ENCODE measurements around the gene TNXB.
A peak's percentile ranks its signal among the peaks of the same experiment; 100 is the strongest.
"Not testable (repeated sequence)": the region's sequence is repeated elsewhere in the genome, so short reads cannot be mapped to it uniquely, and the experiment has no call there.

The TNXB gene

GRCh38 chr6:32112431-32112980 lies 3.4 kb upstream of the TNXB start:
- DNase-seq (ENCODE audit: low spot score) = no peak

GRCh38 chr6:32111424-32112066 lies 2.4 kb upstream of the TNXB start:
- no peak for DNase-seq (ENCODE audit: low spot score)

- DNase-seq (ENCODE audit: low spot score) = no peak
Observed at GRCh38 chr6:32110632-32111031, 1.5 kb upstream of the TNXB start.

GRCh38 chr6:32109765-32110160 lies 625 bp upstream of the TNXB start:
- DNase-seq (ENCODE audit: low spot score) = no peak

- no peak for DNase-seq (ENCODE audit: low spot score)
Observed at GRCh38 chr6:32108727-32109113, 418 bp downstream of the TNXB start.

- DNase-seq (ENCODE audit: low spot score) = no peak
Observed at GRCh38 chr6:32108094-32108627, 977 bp downstream of the TNXB start.

GRCh38 chr6:32107406-32107805 lies 1.7 kb downstream of the TNXB start:
- no peak for DNase-seq (ENCODE audit: low spot score)

- DNase-seq (ENCODE audit: low spot score) = no peak
Observed at GRCh38 chr6:32105433-32105832, 3.7 kb downstream of the TNXB start.

GRCh38 chr6:32102255-32102654 lies 6.9 kb downstream of the TNXB start:
- DNase-seq (ENCODE audit: low spot score) = no peak

- not testable (repeated sequence) for DNase-seq (ENCODE audit: low spot score)
Observed at GRCh38 chr6:32100251-32100650, 8.9 kb downstream of the TNXB start.

GRCh38 chr6:32097364-32097763 lies 11.8 kb downstream of the TNXB start:
- no peak for DNase-seq (ENCODE audit: low spot score)

GRCh38 chr6:32096394-32097258 lies 12.5 kb downstream of the TNXB start:
- no peak for DNase-seq (ENCODE audit: low spot score)

GRCh38 chr6:32096087-32096393 lies 13.1 kb downstream of the TNXB start:
- no peak for DNase-seq (ENCODE audit: low spot score)

- DNase-seq (ENCODE audit: low spot score) = no peak
Observed at GRCh38 chr6:32095338-32096086, 13.6 kb downstream of the TNXB start.

- DNase-seq (ENCODE audit: low spot score) = no peak
Observed at GRCh38 chr6:32092760-32093497, 16.2 kb downstream of the TNXB start.

- no peak for DNase-seq (ENCODE audit: low spot score)
Observed at GRCh38 chr6:32089082-32089828, 19.9 kb downstream of the TNXB start.

- no peak for DNase-seq (ENCODE audit: low spot score)
Observed at GRCh38 chr6:32088487-32089049, 20.6 kb downstream of the TNXB start.

- peak; percentile 62 for DNase-seq (ENCODE audit: low spot score)
Observed at GRCh38 chr6:32087574-32088486, 21.3 kb downstream of the TNXB start.
